Body of pancreas (tissue), 4 donors: ENCODE data around the gene EDARADD. TPM values are rescaled to one million over a fixed set of nuclear protein-coding genes. Genes with fewer than 3 reads are reported as not detected.

Experiments used
- ATAC-seq: fragments of 150-250 bp; one replicate; pipeline ENCODE4 v1.9.1; 2016
- DNase-seq, 4 donors: peaks; one replicate each; pipeline ENCODE4 v3.0.0-alpha.2; 2019
- H3K27ac ChIP-seq, 4 donors: fragments of 200-600 bp; sonication (generic); 1 replicate in 3 of 4; 2 replicates in 1 of 4; pipeline versions ENCODE4 v1.5.1 to v1.6.1; 2016 to 2019; ENCODE audit warnings: mild to moderate bottlenecking in 1 of 4, mixed read lengths in 1 of 4, moderate library complexity in 1 of 4
- H3K27me3 ChIP-seq, 2 donors: fragments of 200-600 bp; sonication (generic); one replicate each; pipeline ENCODE4 v1.6.0; 2016; ENCODE audit warnings: mild to moderate bottlenecking in 1 of 2
- H3K36me3 ChIP-seq, 2 donors: fragments of 200-600 bp; sonication (generic); replicated peaks in 1 of 2; 2 replicates each; pipeline ENCODE4 v1.5.1; 2016; ENCODE audit warnings: low read depth in 2 of 2; ENCODE audit not compliant: insufficient read depth in 1 of 2
- H3K4me1 ChIP-seq: fragments of 200-600 bp; sonication (generic); one replicate; pipeline ENCODE4 v1.6.0; 2016
- H3K4me3 ChIP-seq, 2 donors: fragments of 200-600 bp; sonication (generic); 1 replicate in 1 of 2; 2 replicates in 1 of 2; pipeline ENCODE4 v1.5.1; 2016 to 2019
- H3K9me3 ChIP-seq, 3 donors: fragments of 200-600 bp; sonication (generic); 1 replicate in 2 of 3; 2 replicates in 1 of 3; pipeline ENCODE4 v1.5.1; 2016
- POLR2A ChIP-seq, 3 donors: fragments of 450-650 bp; IDR thresholded peaks; one replicate each; pipeline ENCODE4 v1.6.1; 2016; ENCODE audit warnings: antibody characterized with exemption in 3 of 3, mild to moderate bottlenecking in 2 of 3
- WGBS, 2 donors: methylation state at CpG; one replicate each; pipeline ENCODE4 v1.1.5; 2017; 5-methylcytosine and 5-hydroxymethylcytosine counted together
- intact Hi-C: fragments of 100-400 bp; cut with DNase I; formaldehyde crosslinking; loops from one replicate; pipeline ENCODE4 v1.15.1; 2023
- total RNA-seq, 2 donors: library from RNA; depleted of rRNA; stranded (reverse); fragments of >200 nt; gene quantifications; one replicate each; pipeline ENCODE4 v1.1.0, GENCODE V29; 2016
- TF ChIP-seq, protein P1 (sequence below), 7 experiments: fragments of 450-650 bp in 4 of 7; fragments of 200-600 bp in 3 of 7; sonication (generic) in 3 of 7; IDR thresholded peaks; one replicate each; pipeline ENCODE4 v1.5.1; 2016 to 2019; ENCODE audit warnings: antibody characterized with exemption in 7 of 7

Gene EDARADD
- total RNA-seq, 2 donors from 2014 or later = 2.9 to 8.9 TPM

DNA sequence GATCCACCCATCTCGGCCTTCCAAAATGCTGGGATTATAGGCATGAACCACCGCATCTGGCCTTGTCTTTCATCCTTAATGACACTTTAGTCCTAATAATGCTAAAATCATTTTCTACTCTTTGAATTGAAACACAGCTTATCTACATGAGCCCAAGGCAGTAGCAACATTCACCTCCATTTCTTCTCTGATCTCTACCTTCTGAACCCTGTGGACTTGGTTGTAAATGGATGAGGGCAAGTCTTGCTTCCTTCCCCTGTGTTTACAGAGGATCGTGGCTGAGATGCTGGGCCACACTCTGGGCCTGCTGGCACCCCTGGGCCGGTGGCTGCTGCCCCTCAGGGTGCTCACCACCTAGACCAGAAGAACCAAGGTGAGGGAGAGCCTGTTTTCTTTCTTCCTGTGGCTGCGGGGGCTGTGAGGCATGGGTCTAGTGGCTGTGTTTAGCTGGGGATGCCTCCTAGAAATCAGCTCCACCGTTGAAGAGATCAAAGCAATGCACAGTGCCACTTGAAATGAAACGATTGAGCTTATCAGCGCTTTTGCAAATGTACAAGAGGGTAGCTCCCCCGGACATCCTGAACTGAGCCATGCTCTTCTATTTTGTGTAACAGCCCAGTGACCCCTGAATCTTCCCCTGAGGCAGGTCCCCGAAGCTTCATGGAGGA is 97.5 kb downstream of the EDARADD start:
- no peaks in the 10 kb centered on the region for H3K36me3 ChIP-seq
- no peaks in the 10 kb centered on the region for H3K4me1 ChIP-seq
- H3K27me3 ChIP-seq = no peaks in the 10 kb centered on the region
- no peak for DNase-seq
- no peaks in the 10 kb centered on the region for H3K9me3 ChIP-seq
- ATAC-seq = no peak
- 68 to 69% methylated on average over 8 to 10 of the region's 10 CpGs for WGBS, 2 donors
- intact Hi-C loops = loop anchor here (5.0 kb wide), 1 partner anchor 379 kb away; no protein-coding TSS in a partner anchor
- H3K27ac ChIP-seq = no peak overlapping the region
- TF ChIP-seq POLR2A (IDR thresholded peaks at IDR 0.05) = no peak
- TF ChIP-seq, protein P1, sequence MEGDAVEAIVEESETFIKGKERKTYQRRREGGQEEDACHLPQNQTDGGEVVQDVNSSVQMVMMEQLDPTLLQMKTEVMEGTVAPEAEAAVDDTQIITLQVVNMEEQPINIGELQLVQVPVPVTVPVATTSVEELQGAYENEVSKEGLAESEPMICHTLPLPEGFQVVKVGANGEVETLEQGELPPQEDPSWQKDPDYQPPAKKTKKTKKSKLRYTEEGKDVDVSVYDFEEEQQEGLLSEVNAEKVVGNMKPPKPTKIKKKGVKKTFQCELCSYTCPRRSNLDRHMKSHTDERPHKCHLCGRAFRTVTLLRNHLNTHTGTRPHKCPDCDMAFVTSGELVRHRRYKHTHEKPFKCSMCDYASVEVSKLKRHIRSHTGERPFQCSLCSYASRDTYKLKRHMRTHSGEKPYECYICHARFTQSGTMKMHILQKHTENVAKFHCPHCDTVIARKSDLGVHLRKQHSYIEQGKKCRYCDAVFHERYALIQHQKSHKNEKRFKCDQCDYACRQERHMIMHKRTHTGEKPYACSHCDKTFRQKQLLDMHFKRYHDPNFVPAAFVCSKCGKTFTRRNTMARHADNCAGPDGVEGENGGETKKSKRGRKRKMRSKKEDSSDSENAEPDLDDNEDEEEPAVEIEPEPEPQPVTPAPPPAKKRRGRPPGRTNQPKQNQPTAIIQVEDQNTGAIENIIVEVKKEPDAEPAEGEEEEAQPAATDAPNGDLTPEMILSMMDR (IDR thresholded peaks at IDR 0.05) = no peak
- no peak overlapping the region for H3K4me3 ChIP-seq

DNA sequence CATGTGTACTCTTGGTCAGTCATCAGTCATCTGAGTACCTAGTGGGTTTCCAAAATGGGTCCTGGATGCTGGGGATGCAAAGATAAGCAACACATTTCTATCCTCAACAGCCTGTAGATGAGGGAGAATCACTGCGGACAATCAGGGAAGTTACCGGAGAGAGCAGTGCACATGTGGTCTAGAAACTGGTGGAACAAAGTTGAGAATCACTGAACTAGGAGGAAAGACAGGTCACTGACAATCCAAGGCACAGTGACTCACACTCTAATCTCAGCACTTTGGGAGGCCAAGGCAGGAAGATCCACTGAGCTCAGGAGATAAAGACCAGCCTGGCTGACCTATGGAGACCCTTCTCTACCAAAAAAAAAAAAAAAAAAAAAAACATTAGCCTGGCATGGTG is 98.3 kb downstream of the EDARADD start:
- TF ChIP-seq POLR2A (IDR thresholded peaks at IDR 0.05) = no peak
- TF ChIP-seq, protein P1 (IDR thresholded peaks at IDR 0.05) = no peak
- Histone ChIP-seq H3K27ac (no peak overlapping the region), H3K9me3 (no peaks in the 10 kb centered on the region), H3K36me3 (no peaks in the 10 kb centered on the region), H3K4me1 (no peaks in the 10 kb centered on the region), H3K4me3 (no peak overlapping the region), H3K27me3 (no peaks in the 10 kb centered on the region)
- intact Hi-C loops = loop anchor here (5.0 kb wide), 1 partner anchor 380 kb away; no protein-coding TSS in a partner anchor
- 91 to 98% methylated on average over 2 of the region's 2 CpGs for WGBS, 2 donors
- no peak for DNase-seq
- no peak for ATAC-seq

DNA sequence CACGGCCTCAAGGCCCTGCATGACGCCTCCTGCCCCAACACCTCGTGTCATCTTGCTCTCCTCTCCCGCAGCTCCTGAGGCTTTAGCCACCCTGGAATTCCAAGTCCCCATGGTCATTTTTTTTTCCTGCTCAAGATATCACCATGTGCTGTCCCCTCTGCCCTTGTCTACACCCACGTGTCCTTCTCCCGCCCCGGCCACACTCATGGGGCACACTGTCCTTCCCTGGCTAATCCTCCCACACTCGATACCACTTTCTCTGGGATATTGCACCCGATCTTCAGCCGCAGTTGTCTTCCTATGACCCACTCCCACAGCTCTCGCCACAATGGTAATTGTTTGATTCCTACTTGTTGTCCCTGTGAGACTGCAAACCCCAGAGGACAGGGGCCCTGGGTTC is 100.0 kb downstream of the EDARADD start:
- Histone ChIP-seq H3K4me1 (no peaks in the 10 kb centered on the region), H3K36me3 (no peaks in the 10 kb centered on the region), H3K27ac (no peak overlapping the region), H3K4me3 (no peak overlapping the region), H3K27me3 (no peaks in the 10 kb centered on the region), H3K9me3 (no peaks in the 10 kb centered on the region)
- WGBS, 2 donors = 92 to 94% methylated on average over 11 of the region's 11 CpGs
- DNase-seq = no peak
- ATAC-seq = no peak
- intact Hi-C loops = loop anchor here (5.0 kb wide), 1 partner anchor 382 kb away; no protein-coding TSS in a partner anchor
- no peak for TF ChIP-seq POLR2A (IDR thresholded peaks at IDR 0.05)
- TF ChIP-seq, protein P1 (IDR thresholded peaks at IDR 0.05) = no peak

DNA sequence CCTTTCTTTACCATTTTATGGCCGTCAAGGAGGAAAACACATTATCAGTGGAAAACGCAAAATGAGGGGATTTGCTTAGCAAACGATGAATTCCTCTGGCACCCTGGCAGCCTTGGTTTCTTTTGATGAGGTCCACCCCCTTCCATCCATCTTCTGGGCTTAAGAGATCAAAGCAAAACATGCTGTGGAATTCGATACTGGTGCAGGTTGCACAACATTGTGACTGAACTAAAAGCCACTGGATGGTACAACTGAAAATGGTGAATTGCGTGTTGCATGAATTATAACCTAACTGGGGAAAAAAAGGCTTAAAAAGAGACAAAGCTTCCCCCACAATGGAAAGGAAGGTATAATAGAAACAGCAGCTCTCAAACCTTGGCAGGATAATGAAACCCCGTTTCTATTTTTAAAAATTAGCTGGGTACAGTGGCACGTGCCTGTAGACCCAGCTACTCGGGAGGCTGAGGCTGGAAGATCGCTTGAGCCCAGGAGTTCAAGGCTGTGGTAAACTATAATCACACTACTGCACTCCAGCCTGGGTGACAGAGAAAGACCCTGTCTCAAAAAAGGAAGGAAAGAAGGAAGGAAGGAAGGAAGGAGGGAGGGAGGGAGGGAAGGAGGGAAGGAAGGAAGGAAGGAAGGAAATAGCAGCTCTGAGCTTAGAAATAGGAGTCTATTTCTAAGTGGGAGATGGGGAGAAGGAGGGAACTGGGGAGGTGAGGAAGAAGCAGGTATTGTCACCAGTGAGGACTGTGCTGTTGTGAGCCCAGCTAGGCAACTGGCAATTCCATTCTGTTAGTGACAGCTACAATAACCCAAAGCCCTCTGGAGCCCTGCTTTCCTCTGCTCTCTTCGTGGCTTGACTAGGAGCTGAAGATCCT is 100.7 kb downstream of the EDARADD start:
- Histone ChIP-seq H3K27me3 (no peaks in the 10 kb centered on the region), H3K27ac (no peak overlapping the region), H3K9me3 (no peaks in the 10 kb centered on the region), H3K36me3 (no peaks in the 10 kb centered on the region), H3K4me3 (no peak overlapping the region), H3K4me1 (no peaks in the 10 kb centered on the region)
- intact Hi-C loops = loop anchor here (5.0 kb wide), 1 partner anchor 383 kb away; no protein-coding TSS in a partner anchor
- TF ChIP-seq POLR2A (IDR thresholded peaks at IDR 0.05) = no peak
- TF ChIP-seq, protein P1 (IDR thresholded peaks at IDR 0.05) = no peak
- 40 to 47% methylated on average over 10 of the region's 10 CpGs for WGBS, 2 donors
- no peak for ATAC-seq
- DNase-seq = no peak
